ENCODE measurements around the gene EMC10.

The EMC10 gene

GRCh38 chr19:50490991-50491472, 14.7 kb downstream of the EMC10 start:
- no peak for TF ChIP-seq REST (IDR thresholded peaks at IDR 0.05; ENCODE audit: insufficient read depth in 1 of 2, low read depth in 2 of 2, low read length in 2 of 2)
- TF ChIP-seq POLR2AphosphoS5 (IDR thresholded peaks at IDR 0.05; ENCODE audit: low read depth, low read length): no peak
- no peak for TF ChIP-seq FOXP2 (optimal IDR thresholded peaks at IDR 0.05; ENCODE audit: borderline replicate concordance, extremely low read depth, extremely low read length, insufficient read depth)
- TF ChIP-seq SIN3A (IDR thresholded peaks at IDR 0.05; ENCODE audit: borderline replicate concordance, insufficient read depth, low read length): no peak
- TF ChIP-seq TAF1 (IDR thresholded peaks at IDR 0.05; ENCODE audit: borderline replicate concordance, insufficient read depth, low read length): no peak

DNA sequence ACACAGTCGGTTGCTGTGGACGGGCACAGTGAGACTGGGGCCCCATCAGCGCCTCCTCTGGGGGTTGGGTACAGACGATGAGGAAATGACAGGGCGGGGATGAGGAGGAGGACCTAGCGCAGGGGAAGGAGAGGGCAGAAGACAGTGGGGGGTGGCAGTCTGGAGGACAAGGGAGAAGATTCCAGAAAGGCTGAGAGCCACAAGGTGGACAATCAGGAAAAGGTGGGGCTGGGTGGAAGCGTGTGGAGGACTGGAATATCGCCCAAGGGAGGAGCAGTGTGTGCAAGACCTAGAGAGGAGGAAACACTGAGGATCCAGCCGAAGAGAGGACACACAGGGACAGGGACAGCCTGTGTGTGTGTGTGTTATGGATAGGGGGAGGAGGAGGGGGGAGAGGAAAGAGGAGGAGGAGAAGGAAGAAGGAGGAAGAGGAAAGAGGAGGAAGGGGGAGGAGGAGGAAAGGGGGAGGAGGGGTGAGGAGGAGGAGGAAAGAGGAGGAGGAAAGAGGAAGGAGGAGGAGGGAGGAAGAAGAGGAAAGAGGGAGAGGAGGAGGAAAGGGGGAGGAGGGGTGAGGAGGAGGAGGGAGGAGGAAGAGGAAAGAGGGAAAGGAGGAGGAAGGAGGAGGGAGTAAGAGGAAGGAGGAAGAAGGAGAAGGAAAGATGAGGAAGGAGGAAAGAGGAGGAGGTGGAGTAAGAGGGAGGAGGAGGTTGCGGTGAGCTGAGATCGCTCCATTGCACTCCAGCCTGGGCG, 16.2 kb downstream of the EMC10 start:
- TF ChIP-seq REST (IDR thresholded peaks at IDR 0.05; ENCODE audit: insufficient read depth in 1 of 2, low read depth in 2 of 2, low read length in 2 of 2): no peak
- no peak for TF ChIP-seq SIN3A (IDR thresholded peaks at IDR 0.05; ENCODE audit: borderline replicate concordance, insufficient read depth, low read length)
- TF ChIP-seq FOXP2 (optimal IDR thresholded peaks at IDR 0.05; ENCODE audit: borderline replicate concordance, extremely low read depth, extremely low read length, insufficient read depth): no peak
- TF ChIP-seq TAF1 (IDR thresholded peaks at IDR 0.05; ENCODE audit: borderline replicate concordance, insufficient read depth, low read length): no peak
- TF ChIP-seq POLR2AphosphoS5 (IDR thresholded peaks at IDR 0.05; ENCODE audit: low read depth, low read length): no peak

- TF ChIP-seq POLR2AphosphoS5 (IDR thresholded peaks at IDR 0.05; ENCODE audit: low read depth, low read length): no peak
Measured at GRCh38 chr19:50493171-50493570, 16.9 kb downstream of the EMC10 start.

DNA sequence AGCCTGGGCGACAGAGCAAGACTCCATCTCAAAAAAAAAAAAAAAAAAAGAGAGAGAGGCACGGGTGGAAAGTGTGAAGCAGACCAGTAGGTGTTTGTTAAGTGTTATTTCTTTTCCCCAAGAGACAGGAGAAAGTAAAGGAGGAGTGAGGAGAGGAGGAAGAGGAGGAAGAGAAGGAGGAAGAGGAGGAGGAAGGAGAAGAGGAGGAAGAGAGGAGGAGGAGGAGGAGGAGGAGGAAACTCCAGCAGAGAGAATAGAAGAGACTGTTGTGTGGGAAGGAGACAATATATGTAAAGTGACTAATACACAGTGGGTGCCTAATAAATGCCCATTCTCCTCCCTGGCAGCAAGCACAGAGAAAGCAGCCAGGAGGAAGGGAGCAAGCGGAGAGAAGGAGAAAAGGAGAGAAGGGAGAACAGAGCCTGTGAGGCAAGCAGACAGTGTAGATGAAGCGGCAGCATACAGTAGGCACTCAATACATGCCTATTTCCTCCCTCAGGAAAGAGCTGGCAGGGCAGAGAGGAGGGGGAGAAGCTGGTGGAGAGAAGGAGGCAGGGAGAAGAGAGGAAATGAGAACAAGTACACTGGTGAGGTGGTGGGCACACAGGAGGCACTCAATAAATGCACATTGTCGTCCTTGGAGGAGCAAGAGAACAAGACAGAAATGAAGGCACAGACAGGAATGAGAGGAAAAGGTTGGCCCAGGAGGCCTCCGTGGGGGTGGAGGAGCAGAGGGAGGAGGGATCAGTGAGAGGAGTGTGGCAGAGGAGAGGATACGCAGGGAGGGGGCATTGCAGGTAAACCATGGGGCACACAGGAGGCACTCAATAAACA, 18.1 kb downstream of the EMC10 start:
- no peak for TF ChIP-seq SIN3A (IDR thresholded peaks at IDR 0.05; ENCODE audit: borderline replicate concordance, insufficient read depth, low read length)

GRCh38 chr19:50495020-50495531, 18.8 kb downstream of the EMC10 start:
- TF ChIP-seq REST (IDR thresholded peaks at IDR 0.05; ENCODE audit: insufficient read depth in 1 of 2, low read depth in 2 of 2, low read length in 2 of 2) (no peak), FOXP2 (optimal IDR thresholded peaks at IDR 0.05; ENCODE audit: borderline replicate concordance, extremely low read depth, extremely low read length, insufficient read depth) (no peak), POLR2AphosphoS5 (IDR thresholded peaks at IDR 0.05; ENCODE audit: low read depth, low read length) (no peak), TAF1 (IDR thresholded peaks at IDR 0.05; ENCODE audit: borderline replicate concordance, insufficient read depth, low read length) (no peak), SIN3A (IDR thresholded peaks at IDR 0.05; ENCODE audit: borderline replicate concordance, insufficient read depth, low read length) (no peak)
